ENCODE data around the gene XYLT1.
A peak's percentile ranks its signal among the peaks of the same experiment; 100 is the strongest.

Gene XYLT1

DNA sequence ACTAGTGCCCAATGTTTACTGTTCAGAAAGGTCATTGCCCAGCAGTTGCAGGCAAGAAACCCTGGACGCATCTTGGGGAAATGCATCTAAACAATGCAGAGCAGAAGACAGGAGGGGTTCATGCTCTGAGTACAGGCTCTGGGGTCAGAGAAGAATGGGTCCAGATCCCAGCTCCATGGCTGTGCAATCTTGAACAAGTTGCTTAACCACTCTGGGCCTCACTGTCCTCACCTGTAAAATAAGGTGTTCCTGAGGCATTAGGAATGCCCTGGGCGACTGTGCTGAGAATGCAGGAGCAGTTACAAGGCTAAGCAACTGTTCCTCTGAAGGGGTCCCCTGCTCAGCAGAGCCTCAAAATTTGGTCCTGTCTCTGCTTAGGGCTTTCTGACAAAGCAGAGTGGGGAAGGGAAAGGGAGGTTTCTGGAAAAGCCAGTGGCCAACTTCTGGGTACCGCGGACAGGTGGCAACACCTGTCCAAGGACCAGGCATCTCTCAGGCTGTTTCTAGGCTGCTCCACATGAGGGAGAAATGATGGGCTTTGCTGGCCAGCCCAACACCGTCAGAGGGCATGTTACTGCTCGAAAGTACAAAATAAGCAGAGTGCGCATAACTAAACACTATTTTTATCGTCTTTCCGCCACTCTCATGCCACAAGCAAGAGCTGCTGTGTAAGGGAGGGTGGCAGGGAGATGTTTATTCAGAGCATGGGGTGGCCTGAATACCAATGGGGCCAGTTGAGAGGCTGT, 176.8 kb downstream of the XYLT1 start:
- no peak for FAIRE-seq
- no peak for DNase-seq (ENCODE audit: low spot score)

DNA sequence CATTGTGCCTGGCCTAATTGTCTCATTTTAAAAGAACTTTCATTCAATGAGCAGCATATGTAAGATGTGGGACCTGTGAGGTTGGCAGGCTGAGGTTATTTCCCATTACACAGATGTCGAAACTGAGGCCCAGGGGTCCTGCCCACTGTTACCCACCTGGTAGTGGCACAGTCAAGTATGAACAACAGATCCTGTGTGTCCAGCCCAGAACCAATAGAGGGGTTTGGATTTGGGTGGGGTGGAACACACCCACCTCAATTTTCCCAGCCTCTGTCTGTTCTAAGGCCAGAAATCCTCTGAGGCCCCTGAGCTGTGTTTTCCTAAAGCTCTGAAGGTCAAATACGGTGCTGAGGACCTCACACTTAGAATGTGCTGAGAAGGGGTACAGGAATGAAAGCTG, 179.5 kb downstream of the XYLT1 start:
- DNase-seq (ENCODE audit: low spot score) (no peak), FAIRE-seq (no peak)

DNA sequence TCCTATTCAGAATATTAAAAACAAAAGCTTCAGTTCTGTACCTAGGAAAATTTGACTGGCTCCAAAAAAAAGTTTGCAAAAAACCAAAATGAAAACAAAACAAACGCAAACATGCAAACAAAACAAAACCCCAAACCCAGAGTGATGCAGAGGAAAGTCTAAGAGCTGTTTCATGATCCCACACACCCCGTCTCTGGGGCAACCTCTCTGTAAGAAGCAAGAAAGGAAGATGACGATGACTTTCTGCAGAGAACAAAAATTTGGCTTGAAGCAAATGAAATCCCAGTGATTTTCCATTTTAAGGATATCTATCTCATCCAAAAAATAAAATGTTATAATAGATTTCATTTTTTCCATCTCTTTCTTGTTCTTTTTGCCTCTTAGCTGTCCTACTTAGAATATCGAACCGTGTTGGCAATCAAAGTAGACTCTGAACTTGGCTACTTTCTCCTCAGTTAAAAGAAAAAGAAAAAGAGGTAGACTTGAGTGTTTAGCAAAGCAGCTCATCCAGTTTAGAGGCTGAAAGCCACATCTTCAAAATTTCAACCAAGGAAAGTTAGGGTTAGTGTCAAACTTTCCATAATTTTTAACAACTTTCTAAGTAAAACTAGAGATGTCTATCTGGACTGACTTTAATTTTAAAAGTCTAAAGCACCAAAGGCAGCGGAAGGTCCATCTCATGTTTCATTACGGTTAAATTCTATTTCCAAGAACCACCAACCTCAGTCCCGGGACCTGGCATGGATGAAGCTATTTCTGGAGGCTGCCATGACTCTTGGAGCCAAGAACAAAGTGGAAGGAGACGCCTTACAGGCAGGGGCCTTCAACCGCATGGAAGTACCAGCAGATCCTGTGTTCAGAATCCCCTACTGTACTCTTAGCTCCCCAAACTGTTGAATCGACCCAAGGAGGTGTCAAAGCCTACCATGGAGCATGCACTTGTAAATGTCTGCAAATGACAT, 180.8 kb downstream of the XYLT1 start:
- no peak for FAIRE-seq
- no peak for DNase-seq (ENCODE audit: low spot score)

DNA sequence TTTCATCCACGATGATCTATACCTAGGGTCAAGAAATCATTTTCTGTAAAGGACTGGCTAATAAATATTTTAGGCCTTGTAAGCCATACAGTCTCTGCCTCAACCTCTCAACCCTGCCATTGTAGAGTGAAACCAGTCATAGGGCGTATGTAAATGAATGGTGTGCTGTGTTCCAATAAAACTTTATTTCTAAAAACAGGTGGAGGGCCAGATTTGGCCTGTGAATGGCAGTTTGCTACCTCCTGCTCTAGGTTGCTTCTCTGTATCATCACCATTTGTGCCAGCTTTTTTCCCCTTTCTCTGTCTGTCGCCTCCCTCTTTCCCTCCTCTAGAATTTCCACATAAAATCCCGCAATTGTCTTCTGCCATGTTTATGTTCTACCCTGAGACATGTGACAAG, 181.7 kb downstream of the XYLT1 start:
- FAIRE-seq (no peak), DNase-seq (ENCODE audit: low spot score) (no peak)

DNA sequence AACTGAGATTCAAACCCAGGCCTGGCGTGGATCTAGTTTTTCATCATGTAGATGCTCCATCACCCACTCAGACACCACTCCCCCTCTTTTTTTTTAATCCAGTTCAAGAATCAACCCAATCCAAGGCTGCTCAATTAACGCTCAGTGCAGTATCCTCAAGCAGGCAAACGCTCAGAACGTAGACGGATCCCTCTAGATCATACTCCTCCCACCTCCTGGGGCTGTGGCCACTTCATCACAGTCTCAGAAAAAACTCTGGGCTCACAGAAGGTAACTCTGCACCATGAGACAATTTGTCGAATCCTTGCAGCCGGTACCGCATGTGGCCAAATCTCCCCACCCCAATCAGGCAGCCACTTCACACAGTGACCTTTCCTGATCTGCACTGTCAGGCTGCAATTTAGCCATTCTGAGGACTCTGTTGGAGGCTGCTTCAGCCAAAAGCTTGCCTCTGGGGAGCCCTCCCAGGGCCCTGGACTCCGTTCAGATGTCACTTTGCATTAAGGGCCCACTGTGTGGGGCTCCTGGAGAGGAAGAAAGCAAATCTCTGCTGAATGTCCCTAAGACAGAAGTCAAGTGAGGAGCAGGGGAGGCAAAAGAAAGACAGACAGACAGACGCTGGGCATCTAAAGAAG, 183.5 kb downstream of the XYLT1 start:
- no peak for FAIRE-seq
- no peak for DNase-seq (ENCODE audit: low spot score)

DNA sequence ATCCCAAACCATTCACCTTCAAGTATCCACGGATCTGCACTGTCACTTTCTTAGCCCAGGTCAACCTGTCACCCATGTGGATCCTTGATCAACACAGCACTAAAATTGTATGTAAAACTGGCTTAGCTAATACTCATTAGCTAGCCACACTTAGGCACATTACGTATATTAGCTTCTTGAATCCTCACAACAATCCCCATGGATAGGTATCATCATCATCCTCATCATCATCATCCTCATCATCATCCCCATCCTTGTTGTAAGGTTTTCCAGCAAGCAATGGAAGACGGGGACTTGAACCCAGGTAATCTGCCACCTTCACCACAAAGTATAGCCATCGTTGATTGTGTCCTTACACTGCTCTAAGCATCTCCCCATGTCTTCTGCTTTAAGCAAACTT, 184.3 kb downstream of the XYLT1 start:
- DNase-seq (ENCODE audit: low spot score) (no peak), FAIRE-seq (no peak)

DNA sequence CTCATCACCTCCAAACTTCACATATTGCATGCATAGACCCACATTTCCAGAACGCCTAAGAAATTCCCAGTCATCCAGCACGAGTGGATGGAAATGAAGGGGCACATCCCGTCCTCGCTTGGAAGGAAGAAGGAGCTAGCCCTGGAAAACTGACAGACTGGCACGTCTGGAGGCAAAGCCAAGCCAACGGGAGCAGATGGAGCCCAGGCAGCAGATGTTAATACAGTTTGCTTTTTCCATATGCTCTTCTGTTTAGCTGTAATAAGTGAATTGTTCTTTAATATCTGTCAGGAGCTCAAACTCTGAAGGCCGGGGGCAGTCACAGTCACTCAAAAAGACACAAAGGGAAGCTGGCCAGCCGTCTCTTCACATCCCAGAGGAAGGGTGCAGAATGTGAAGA, 187.7 kb downstream of the XYLT1 start:
- FAIRE-seq: no peak
- no peak for DNase-seq (ENCODE audit: low spot score)

DNA sequence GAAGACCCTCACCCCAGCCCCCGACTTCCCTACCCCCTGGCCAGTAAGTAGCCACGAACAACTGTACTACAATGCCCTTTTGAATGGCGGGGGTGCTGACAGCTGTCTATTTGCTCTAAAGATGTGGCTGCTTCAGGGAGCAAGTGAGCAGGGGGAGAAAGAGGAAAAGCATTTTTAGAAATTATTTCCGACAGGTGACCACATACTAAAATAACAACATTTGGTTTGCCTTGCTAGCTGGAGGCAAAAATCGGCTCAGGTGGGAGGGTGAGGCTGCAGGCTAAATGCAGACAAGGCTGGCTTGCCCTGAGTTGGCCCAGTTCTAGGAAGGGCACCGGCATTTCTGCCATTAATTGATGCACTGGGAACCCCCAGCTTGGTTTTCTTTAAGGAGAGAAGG, 188.5 kb downstream of the XYLT1 start:
- FAIRE-seq: no peak
- no peak for DNase-seq (ENCODE audit: low spot score)

DNA sequence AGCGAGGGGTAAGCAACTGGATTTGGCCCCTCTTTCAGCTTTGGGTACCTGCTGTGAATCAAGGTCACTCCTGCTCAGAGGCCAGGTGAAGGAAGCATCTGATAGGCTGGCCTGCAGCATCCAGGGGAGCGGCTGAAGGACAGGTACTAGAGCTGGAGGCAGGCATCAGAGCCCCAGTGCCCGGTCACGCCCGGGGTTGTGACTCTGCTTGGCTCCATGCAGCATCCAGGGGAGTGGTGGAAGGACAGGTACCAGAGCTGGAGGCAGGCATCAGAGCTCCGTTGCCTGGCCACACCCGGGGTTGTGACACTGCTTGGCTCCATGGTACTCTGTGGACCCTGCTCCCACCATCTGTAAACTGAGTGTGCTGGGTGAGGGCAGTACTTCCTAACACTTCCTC, 189.7 kb downstream of the XYLT1 start:
- FAIRE-seq (no peak), DNase-seq (ENCODE audit: low spot score) (no peak)

DNA sequence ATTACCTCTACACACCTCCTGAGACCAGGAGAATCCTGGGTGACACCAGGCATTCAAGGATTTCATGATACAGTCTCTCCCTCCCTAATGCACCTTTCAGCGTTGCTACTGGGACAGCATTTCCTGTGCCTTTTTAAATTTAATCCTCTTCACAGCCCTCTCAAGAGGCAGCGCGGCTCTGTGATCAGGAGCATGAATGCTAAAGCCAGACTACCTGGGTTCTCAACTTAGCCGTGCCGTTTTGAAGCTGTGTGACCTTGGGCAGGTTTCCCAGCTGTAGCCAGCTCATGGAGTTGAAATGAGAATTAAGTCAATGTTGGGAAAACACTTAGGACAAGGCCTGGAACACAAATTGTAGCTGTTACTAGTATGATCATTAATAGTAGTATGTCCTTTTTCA, 191.8 kb downstream of the XYLT1 start:
- DNase-seq (ENCODE audit: low spot score): no peak
- FAIRE-seq: no peak

DNA sequence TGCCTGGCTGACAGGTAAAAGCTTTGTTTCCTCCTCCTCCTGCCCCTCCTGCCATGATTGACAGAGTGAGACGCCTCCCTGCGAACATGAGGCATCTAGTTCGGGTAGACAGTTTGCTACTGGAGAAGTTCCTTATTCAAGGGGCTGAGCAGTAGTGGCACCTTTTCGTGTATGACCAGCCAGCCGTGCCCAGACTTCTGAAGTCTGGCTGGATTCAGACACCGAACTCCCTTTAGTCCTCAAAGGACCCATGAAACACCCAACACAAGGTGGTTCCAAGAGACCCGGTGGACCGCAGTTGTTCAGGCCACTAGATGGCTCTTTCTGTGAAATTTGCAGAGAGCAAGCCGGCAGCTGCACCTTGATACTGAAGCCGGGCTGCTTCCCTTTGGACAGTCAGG, 192.8 kb downstream of the XYLT1 start:
- DNase-seq (ENCODE audit: low spot score): no peak
- FAIRE-seq: no peak

DNA sequence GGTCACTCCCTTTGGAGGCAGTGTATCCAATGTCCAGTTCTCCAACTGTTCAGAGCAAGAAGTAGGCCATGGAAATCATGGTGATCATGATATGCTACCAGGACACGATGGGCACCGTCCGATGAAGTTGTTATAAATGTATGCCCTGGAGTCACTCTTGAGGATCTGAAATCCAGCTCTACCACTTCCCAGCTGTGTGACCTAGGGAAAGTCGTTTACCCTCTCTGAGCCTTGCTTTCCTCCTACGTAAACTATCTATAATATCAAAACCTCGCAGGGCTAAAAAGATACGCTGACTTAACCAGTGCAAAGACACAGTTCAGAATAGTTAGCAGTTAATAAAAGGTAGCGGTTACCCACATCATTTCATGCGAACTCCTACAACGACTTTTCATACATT, 194.2 kb downstream of the XYLT1 start:
- FAIRE-seq (no peak), DNase-seq (ENCODE audit: low spot score) (no peak)

DNA sequence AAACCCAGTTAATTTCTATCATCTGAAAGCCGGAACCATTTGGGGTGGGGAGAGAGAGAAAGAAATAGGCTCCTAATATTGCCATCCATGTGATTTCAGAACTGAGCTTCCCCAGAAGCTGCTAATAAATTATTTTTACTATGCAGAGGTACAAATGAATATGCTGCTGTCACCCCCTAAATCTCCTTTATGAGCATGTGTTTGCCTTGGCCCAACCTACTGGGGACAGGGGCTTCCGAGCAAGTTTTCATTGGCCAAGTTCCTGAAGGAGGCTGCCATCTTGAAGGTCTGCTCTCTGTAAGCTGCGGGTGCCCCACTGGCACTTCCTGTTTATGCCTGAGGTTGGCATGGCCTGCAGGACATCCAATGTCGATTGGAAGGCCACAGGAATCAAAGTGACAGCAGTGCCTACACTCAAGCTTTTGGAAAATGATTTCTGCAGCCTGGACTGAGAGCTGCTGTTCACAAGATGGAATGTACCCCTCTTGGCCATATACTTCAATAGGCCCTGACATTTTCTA, 194.7 kb downstream of the XYLT1 start:
- FAIRE-seq (no peak), DNase-seq (ENCODE audit: low spot score) (no peak)

DNA sequence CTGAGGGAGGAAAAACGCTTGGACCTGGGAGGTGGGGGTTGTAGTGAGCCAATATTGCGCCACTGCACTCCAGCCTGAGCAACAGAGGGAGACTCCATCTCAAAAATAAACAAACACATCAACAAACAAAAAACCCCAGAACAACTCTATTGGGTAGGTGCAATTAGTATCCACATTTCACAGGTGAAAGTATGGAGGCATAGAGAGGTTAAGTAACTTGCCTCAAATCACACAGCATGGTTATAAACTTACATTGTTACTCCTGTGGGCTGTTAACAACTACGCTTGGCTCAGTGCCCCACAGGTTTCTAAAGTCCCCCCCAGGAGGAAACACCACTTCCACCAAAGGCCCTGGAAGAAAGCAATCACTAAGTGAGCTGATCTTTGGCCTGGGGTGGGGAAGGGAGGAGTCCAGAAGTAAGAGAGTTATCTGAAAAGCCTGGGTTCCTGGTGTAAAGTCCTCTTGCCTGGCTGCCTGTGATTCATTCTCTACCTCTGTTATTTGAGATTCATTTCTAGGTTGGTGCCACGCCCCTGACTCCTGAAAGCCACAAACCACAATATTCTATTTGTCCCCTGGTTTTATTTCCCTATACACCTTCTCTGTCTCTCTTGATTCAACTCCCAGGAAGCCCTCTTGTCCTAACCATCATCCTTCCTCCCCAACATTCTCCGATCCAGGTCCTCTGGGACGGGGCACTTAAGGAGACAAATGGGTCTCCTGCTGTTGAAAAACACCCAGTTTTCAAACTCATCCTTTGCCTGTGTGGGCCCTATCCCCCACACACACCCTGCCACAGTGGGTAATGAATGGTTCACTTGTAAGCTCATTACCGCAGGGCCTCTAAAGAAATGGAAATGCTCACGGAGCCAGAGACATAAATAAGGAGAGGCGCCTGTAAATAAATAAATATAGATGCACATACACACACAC, 195.4 kb downstream of the XYLT1 start:
- FAIRE-seq (no peak), DNase-seq (ENCODE audit: low spot score) (peak; percentile 50)

DNA sequence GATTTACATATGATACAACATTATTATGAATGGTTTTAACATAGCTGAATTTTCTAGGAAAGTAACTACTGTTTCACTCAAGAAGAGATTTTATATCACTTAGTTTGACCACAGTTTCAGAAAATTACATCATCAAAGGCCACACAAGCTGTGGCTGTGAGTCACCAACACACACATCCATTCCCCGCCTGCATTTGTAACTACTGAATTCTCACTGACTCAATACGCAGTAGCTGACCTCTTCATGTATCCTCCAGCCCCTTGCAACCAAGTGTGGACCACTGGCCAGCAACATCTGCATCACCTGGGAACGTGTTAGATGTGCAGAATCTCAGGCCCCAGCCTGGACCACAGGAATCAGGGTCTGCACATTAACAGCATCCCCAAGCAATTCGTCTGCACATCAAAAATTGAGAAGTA, 197.6 kb downstream of the XYLT1 start:
- no peak for FAIRE-seq
- DNase-seq (ENCODE audit: low spot score): peak; percentile 72

DNA sequence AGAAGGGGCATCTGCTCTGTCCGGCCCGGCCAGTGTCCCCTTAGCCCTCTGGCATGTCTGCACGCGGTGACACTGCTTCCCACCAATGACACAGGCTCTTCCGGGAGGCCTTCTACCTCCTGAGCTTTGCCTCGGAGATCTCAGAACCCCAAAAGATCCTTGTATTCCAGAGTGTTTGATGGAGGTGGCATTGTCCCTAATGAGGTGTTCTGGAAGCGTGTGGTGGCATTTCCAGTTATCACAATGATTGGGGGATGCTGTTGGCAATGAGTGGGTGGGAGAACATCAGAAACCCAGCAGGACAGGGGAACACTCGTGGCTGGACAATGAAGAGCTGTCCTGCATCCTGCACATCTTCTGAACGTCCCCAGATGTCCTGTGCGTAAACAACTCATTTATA, 198.0 kb downstream of the XYLT1 start:
- FAIRE-seq (no peak), DNase-seq (ENCODE audit: low spot score) (no peak)

DNA sequence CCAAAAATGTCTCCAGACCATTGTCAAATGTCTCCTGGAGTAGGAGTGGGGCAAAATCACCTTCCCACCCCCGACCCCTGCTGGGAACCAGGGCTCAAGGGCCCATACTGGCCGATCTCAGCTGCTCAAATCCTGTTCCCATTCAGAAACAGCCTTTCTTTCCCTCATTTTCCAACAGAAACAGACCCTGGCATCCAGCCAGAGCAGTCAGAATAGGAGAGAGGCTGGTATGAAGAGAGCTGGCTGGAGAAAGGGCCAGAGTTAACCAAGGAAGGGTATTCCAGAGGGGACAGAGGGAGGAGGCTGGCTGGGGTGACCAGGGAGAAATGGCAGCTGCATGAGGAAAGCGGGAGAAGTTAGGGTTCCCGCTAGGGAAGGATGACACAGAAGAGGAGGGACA, 199.1 kb downstream of the XYLT1 start:
- no peak for FAIRE-seq
- DNase-seq (ENCODE audit: low spot score): no peak

DNA sequence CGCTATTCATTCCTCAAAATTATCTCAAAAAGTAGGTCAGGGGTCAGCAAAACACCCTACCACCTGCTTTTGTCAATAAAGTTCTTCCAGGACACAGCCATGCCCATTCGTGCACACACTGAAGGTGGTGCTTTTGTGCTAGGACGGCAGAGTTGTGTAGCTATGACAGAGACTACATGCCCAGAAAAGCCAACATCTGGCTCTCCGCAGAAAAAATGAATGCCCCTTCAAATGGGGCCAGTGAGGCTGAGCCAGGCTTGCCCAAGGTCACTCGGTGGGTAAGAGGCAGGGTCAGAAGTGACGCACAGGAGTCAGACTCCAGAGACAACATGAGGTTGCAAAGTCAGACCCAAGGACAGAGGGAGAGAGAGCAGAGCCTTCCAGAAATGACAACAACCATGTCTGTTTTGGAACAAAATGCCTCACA, 200.1 kb downstream of the XYLT1 start:
- DNase-seq (ENCODE audit: low spot score) (no peak), FAIRE-seq (no peak)

DNA sequence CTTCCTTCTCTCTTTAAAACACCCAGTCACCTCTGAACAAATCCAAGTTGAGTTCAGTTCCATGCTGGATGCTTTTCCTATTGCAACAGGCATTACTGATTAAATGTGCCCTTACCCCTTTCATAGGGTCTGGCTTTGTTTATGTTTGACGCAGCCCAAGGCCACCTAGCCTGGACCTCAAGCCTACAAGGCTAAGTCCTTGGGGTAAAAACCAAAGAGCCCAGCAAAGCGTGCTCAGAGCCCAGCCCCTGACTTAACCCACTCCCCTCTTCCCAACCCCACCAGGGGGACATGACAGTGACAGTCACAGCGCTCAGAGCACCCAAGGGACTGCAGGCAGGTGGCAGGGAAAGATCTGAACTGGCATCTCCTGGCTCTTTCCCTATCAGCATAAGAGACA, 200.6 kb downstream of the XYLT1 start:
- FAIRE-seq (no peak), DNase-seq (ENCODE audit: low spot score) (no peak)

DNA sequence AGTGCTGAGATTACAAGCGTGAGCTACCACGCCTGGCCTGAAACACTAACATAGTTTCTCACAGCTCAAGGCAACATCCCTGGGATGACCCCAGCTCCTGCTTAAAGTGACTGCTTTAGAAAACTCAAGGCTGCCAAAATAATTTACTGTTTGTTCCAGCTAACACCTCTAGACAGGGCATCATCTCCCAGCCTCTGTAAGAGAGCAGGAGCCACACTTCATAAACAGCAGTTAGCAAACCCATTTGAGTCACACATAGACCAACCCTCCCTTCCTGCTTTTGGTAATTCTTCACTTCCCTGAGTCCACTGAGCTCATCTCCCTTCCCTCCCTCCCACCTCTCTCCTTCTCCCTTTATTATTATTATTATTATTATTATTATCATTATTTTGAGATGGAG, 201.3 kb downstream of the XYLT1 start:
- no peak for DNase-seq (ENCODE audit: low spot score)
- no peak for FAIRE-seq

Measured in urothelium cell line (cell line).